ENCODE measurements around the gene VWA8.
"Not testable (repeated sequence)": the region's sequence is repeated elsewhere in the genome, so short reads cannot be mapped to it uniquely, and the experiment has no call there.

Gene VWA8

DNA sequence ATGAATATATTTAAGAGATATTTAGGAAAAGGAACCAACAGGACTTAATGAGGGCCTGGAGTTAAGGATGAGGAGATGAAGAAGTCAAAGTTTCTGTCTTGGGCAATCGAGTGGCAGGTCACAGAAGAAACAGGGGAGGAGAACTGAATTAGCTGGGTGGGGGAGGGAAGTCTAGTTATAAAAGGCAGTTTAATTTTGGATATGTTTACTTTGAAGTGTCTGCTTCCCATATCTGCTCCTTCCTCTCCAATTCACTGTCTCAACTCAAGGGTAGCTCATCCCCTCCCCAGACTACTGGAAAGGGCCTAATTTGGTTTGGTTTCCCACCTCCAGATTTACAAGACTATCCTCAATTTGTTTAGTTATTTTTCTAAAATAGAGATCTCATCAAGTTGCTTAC, 195.9 kb downstream of the VWA8 start:
- Mint-ChIP-seq H3K9me3 (no peaks in the 10 kb centered on the region), H3K4me3 (no peak overlapping the region), H3K27ac (no peak overlapping the region), H3K4me1 (peaks cover 16% of the 10 kb centered on the region), H3K36me3 (peaks cover 10% of the 10 kb centered on the region), H3K27me3 (no peaks in the 10 kb centered on the region)
- CTCF ChIA-PET: no interaction called here
- no peak for DNase-seq

DNA sequence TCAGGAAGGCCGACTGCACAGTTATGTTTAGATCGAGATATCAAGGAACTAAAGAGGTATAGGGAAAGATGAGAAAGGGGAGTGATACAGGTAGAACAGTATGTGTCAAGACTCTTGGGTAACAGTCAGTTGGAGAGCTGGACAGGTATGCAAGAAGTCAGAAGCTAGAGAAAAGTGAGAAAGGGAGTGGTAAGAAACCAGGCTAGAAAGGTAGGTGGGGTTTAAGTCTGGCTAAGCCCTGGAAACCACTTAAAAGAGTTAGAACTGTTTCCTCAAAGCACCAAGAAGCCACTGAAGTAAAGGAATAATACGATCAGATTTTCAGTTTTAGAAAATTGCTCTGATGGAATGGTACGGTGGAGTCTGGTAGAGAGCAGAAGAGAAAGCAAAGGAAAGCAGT, 196.4 kb downstream of the VWA8 start:
- Mint-ChIP-seq H3K27ac (no peak overlapping the region), H3K9me3 (no peaks in the 10 kb centered on the region), H3K4me1 (peaks cover 16% of the 10 kb centered on the region), H3K27me3 (no peaks in the 10 kb centered on the region), H3K4me3 (no peak overlapping the region), H3K36me3 (peaks cover 11% of the 10 kb centered on the region)
- CTCF ChIA-PET: interaction anchor here (1.6 kb wide), 1 partner anchor 12 kb away, joined by 3 read pairs; no protein-coding TSS in a partner anchor
- DNase-seq: no peak

DNA sequence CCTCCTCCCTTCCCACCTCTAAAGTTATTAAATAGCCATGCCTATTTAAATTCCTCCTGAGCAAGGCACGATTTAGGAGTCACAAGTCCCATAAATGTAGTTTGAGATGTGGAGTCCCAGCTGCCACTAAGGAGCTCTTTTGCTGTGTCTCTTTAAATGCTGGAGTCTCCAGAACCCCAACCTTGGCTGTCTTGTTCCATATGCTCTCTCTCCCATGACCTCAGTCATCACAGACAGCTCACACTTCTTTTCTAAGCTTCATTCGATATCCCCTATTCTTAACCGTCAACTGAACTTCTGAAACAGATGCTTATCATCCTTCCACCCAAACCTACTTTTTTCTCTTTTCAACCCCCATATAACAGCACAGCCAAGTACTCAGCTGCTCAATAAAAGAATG, 197.1 kb downstream of the VWA8 start:
- Mint-ChIP-seq H3K4me3 (no peak overlapping the region), H3K36me3 (peaks cover 15% of the 10 kb centered on the region), H3K4me1 (peaks cover 16% of the 10 kb centered on the region), H3K9me3 (no peaks in the 10 kb centered on the region), H3K27ac (no peak overlapping the region), H3K27me3 (no peaks in the 10 kb centered on the region)
- no peak for DNase-seq
- CTCF ChIA-PET: interaction anchor here (1.6 kb wide), 1 partner anchor 12 kb away, joined by 3 read pairs; no protein-coding TSS in a partner anchor

DNA sequence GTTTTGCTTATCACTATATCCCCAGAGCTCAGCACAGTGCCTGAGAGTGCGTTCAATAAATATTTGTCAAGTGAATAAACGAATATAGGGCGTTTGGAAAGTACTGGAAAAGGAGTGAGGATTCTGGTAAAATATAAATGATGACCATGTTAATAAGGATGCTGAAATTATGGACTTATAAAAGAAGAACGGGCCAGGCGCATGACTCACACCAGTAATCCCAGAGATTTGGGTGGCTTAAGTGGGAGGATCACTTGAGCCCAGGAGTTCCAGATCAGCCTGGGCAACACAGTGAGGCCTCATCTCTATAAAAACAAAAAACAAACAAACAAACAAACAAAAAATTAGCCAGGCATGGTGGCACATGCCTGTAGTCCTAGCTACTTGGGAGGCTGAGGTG, 198.1 kb downstream of the VWA8 start:
- Mint-ChIP-seq H3K36me3 (peaks cover 15% of the 10 kb centered on the region), H3K27me3 (no peaks in the 10 kb centered on the region), H3K9me3 (no peaks in the 10 kb centered on the region), H3K4me1 (peaks cover 16% of the 10 kb centered on the region), H3K4me3 (no peak overlapping the region), H3K27ac (no peak overlapping the region)
- DNase-seq: no peak
- CTCF ChIA-PET: interaction anchor here (0.6 kb wide), 1 partner anchor 566 kb away, joined by 3 read pairs; no protein-coding TSS in a partner anchor

DNA sequence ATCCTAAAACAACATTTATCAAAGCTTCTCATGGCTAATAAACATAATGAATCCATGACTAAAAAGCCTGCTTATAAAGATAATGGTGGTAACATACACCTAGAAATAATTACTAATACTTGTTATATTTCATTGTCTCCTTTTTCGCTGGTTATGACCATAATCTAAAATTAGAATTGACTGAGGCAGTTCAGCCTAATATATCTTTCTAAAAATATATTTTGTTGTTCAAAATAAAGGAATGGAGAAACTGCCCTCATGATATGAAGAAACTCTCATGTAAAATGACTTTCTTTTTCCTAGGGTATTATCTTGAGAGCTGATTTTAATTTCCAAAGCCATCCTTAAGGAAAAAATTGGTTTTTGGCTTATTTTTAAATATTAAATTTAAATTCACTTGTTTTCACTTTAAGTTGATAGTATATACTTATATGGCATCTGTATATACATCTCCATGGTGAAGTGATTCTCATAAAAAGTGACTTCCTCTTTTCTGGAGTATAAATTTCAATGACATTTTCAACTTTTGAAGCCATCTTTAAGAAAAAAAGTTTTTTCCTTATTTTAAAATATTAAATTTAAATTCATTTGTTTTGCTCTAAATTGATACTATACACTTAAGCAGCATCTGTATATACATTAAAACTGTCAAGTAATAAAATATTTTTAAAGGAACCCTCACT, 204.6 kb downstream of the VWA8 start:
- Mint-ChIP-seq H3K9me3 (no peaks in the 10 kb centered on the region), H3K27me3 (no peaks in the 10 kb centered on the region), H3K4me1 (no peaks in the 10 kb centered on the region), H3K27ac (no peak overlapping the region), H3K36me3 (peaks cover 19% of the 10 kb centered on the region), H3K4me3 (no peak overlapping the region)
- no peak for DNase-seq
- CTCF ChIA-PET: no interaction called here

DNA sequence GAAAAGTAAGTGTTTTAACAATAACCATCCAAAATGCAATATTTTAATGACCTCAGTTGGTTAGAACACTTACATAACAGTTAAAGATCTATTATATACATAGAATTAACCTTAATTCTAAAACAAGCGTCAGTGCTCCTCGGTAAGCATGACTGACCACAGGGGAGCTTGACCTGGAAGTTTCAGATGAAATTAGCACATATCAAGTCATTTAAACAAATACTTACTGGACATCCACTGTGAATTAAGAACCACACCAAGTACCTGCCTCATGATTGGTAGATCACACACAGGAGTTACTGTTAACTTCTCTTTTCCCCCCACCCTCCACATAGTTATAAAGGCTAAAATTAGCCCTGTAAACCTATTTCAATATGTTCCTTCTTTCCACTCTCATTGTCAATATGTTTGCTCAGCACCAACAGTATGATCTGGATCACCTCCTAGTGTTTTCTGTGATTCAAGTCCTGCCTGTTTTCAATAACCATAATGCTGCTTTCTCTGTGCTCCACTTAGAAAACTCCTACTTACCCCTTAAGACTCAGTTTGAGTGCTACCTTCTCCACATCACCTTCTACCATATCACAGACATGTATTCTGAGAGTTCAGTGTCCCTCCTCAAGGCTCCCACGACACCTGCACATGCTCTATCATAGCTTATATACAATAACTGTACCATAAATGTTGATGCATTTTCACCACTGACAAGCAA, 209.0 kb downstream of the VWA8 start:
- Mint-ChIP-seq H3K36me3 (peaks cover 29% of the 10 kb centered on the region), H3K4me1 (no peaks in the 10 kb centered on the region), H3K27me3 (no peaks in the 10 kb centered on the region), H3K27ac (no peak overlapping the region), H3K9me3 (peaks cover 11% of the 10 kb centered on the region), H3K4me3 (no peak overlapping the region)
- CTCF ChIA-PET: interaction anchor here (1.3 kb wide), 1 partner anchor 12 kb away, joined by 3 read pairs; no protein-coding TSS in a partner anchor
- DNase-seq: no peak

DNA sequence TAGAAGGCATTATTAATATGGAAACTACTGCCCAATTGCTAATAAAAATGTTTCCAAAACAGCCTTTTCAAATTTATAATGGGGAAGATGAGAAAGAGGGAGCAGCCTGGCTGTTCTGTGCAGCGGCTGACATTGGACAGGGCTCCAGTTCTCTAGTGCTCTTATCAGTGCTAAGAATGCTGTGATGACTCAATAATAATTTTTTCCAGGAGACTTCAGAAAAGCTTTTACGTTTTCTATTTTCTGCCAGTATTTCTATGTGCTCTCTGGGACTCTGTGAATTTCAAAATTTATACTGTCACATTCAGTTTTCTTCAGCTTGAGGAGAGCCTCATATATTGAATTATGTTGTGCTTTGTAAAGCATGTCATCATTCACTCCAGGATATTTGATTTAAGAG, 209.6 kb downstream of the VWA8 start:
- CTCF ChIA-PET: interaction anchor here (1.3 kb wide), 1 partner anchor 13 kb away, joined by 3 read pairs; no protein-coding TSS in a partner anchor
- Mint-ChIP-seq H3K4me3 (no peak overlapping the region), H3K4me1 (no peaks in the 10 kb centered on the region), H3K9me3 (peaks cover 11% of the 10 kb centered on the region), H3K27me3 (no peaks in the 10 kb centered on the region), H3K27ac (no peak overlapping the region), H3K36me3 (peaks cover 33% of the 10 kb centered on the region)
- no peak for DNase-seq

DNA sequence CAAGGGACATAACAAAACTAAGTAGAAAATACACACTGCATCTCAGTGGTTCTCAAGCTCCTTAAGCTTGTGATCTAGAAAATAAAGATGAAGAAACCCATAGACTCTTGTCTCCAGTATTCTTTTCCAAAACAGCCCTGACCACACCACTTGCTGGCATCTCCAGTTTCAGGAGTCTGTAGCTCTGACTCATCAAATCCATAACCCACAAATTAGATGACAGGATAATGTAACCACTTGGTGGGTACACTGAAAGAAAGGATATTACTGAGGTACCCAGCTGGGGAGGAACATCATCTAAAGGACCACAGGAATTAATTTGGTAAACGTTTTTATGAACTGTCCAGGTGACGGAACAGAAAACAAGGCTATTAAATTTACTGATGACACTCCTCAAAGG, 214.7 kb downstream of the VWA8 start:
- CTCF ChIA-PET: interaction anchor here (0.7 kb wide), 1 partner anchor 307 kb away, joined by 3 read pairs; no protein-coding TSS in a partner anchor
- H3K4me3 Mint-ChIP-seq: no peak overlapping the region
- H3K27me3 Mint-ChIP-seq: no peaks in the 10 kb centered on the region
- no peak overlapping the region for H3K27ac Mint-ChIP-seq
- no peaks in the 10 kb centered on the region for H3K4me1 Mint-ChIP-seq
- H3K9me3 Mint-ChIP-seq: peaks cover 11% of the 10 kb centered on the region
- no peak for DNase-seq
- peaks cover 27% of the 10 kb centered on the region for H3K36me3 Mint-ChIP-seq

DNA sequence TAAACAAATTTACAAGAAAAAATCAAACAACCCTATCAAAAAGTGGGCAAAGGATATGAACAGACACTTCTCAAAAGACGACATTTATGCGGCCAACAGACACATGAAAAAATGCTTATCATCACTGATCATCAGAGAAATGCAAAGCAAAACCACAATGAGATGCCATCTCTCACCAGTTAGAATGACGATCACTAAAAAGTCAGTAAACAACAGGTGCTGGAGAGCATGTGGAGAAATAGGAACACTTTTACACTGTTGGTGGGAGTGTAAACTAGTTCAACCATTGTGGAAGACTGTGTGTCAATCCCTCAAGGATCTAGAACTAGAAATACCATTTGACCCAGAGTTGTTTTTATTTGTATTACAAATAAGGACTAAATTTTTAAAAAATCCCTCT, 215.4 kb downstream of the VWA8 start:
- H3K27ac Mint-ChIP-seq, CTCF ChIA-PET, H3K4me3 Mint-ChIP-seq, H3K4me1 Mint-ChIP-seq, DNase-seq, H3K27me3 Mint-ChIP-seq: not testable (repeated sequence)
- H3K9me3 Mint-ChIP-seq: peaks cover 11% of the 10 kb centered on the region
- H3K36me3 Mint-ChIP-seq: peaks cover 27% of the 10 kb centered on the region

DNA sequence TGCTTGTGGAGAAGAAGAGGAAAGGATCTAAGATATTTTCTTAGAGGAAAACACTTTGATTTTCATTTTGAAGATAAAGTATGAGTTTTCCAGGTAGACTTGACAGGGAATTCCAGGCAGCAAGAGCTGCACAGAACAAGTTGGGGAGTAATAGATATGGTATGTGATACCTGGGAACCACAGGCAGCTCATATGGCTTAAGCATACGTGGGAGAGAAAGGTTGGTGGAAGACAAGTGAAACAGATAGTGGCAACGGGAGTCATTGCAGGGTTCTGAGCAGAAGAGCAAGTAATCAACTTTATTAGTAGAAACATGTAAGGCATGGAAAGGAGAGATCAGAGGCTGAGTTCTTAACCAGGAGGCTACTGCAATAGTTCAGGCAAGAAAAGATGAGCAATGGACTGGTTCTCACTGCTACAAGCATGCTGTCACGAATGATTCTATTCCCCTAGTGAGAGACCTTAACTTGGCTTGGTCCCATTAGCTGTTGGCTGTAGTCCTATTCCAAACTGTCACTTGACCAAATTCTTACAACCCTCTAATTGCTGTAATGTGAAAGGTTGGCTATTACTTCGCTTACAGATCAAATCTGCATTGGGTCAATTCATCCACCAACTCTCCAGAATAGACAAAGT, 217.9 kb downstream of the VWA8 start:
- Mint-ChIP-seq H3K9me3 (peaks cover 5% of the 10 kb centered on the region), H3K27me3 (no peaks in the 10 kb centered on the region), H3K36me3 (peaks cover 10% of the 10 kb centered on the region), H3K4me3 (no peak overlapping the region), H3K27ac (no peak overlapping the region), H3K4me1 (no peaks in the 10 kb centered on the region)
- no peak for DNase-seq
- CTCF ChIA-PET: interaction anchor here (0.5 kb wide), 1 partner anchor 93 kb away, joined by 4 read pairs; no protein-coding TSS in a partner anchor

DNA sequence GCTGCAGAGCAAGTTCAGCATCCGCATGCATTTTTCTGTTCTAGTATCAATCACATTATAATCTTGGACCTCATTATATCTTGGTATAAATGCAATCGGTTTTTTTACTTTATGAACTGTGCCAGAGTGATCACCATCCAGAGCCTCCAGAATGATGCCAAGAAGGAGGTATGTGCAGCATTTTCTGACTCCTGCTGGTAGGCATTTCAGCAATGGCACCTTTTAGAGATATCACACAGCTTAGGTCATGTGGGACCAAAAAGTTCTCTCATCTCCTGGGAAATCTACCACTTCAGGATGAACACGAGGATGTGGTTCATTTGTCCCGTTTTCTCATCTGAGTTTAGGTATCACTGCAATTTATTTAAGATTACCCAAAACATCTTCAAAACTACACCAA, 220.4 kb downstream of the VWA8 start:
- no peak overlapping the region for H3K4me3 Mint-ChIP-seq
- H3K9me3 Mint-ChIP-seq: no peaks in the 10 kb centered on the region
- H3K27ac Mint-ChIP-seq: no peak overlapping the region
- H3K36me3 Mint-ChIP-seq: peaks cover 2% of the 10 kb centered on the region
- DNase-seq: no peak
- no peaks in the 10 kb centered on the region for H3K4me1 Mint-ChIP-seq
- CTCF ChIA-PET: no interaction called here
- H3K27me3 Mint-ChIP-seq: no peaks in the 10 kb centered on the region

DNA sequence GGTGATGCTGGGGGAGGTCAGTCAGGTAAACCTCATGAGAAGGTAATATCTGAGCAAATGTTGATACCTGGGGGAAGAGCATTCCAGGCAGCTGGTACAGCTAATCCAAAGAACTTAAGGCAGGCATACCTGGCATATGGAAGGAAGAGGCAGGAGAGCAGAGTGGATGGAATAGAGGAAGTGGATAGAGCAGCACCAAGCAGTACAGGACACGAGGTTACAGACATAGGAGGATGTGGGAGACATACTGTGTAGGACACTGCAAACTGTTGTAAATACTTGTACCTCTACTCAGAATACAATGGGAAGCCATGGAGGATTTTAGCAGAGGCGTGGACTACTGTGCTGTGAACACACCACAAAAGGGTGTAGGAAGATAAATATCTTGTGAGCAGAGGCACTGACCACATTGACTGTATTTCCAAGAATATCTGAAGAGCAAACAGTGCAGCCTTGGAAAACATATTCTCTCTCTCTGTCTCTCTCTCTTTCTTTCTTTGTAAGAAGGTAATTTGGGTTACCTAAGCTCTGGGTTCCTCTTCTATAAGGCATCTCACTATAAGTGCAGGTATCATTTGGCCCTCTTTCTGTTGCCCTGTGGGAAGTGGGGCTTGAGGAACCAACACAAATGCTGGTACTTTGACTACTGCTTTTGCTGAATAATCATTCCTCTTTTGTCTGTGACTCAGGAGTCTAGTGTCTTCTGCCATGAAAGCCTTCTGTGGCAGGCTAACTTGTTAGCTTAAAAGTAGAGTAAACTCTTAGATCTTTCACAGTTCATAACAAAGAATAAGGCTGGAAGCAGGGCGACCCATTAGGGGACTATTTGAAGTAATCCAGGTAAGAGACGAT, 238.0 kb downstream of the VWA8 start:
- CTCF ChIA-PET: no interaction called here
- H3K27ac Mint-ChIP-seq: no peak overlapping the region
- H3K36me3 Mint-ChIP-seq: peaks cover 2% of the 10 kb centered on the region
- no peak overlapping the region for H3K4me3 Mint-ChIP-seq
- H3K27me3 Mint-ChIP-seq: no peaks in the 10 kb centered on the region
- no peaks in the 10 kb centered on the region for H3K4me1 Mint-ChIP-seq
- no peak for DNase-seq
- no peaks in the 10 kb centered on the region for H3K9me3 Mint-ChIP-seq

DNA sequence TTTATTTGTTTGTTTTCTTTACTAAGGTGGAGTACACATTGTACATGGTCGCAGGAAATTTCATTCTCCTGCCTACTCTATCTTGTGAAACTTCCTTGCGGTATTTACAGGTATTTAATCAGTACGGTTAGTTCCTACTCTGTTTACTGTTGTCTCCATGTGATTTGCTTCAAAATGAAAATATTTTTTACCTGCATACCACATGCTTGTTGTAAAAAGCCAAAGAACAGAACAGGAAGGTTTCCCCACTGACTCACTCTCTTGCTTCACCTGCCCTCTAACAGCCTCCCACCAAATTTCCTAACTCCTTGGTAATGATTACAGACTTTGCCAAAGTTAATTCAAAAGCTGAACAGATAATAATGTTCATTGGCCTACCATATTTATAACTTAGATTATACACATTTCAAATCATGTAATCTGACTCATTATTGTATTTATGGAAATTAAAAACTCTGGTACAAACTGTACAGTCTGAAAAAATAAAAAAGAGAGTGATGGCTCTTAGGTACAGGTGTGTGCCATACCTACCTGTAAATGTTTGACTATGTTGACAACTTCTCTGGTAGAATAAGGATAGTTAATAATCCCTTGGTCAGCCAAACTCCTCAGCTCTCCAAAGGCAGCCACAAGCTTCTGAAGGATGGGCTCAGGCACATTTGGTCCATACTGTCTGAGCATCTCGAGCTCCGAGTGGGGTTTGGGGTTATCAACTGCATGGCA, 239.9 kb downstream of the VWA8 start:
- CTCF ChIA-PET: no interaction called here
- peaks cover 2% of the 10 kb centered on the region for H3K36me3 Mint-ChIP-seq
- no peak overlapping the region for H3K27ac Mint-ChIP-seq
- H3K4me1 Mint-ChIP-seq: no peaks in the 10 kb centered on the region
- H3K4me3 Mint-ChIP-seq: no peak overlapping the region
- no peak for DNase-seq
- H3K9me3 Mint-ChIP-seq: no peaks in the 10 kb centered on the region
- no peaks in the 10 kb centered on the region for H3K27me3 Mint-ChIP-seq

Measured in activated naive CD4-positive, alpha-beta T cell treated with anti-CD3 and anti-CD28 coated beads, Interleukin-2, amount 10 ng/mL, durations not matched to agents 7 days and 5 days (primary cell).